Osteoblast (primary cell): Measurements from ENCODE around the gene ZKSCAN4. TPM values are rescaled to one million over a fixed set of nuclear protein-coding genes. Genes with fewer than 3 reads are reported as not detected.

Experiments
- DNase-seq: peaks from one replicate; pipeline ENCODE4 v3.0.0; 2011; ENCODE audit warnings: low spot score, mixed read lengths; ENCODE audit not compliant: insufficient read length; ENCODE audit errors: missing footprints
- H2AFZ ChIP-seq: 2 replicates; pipeline ENCODE4 v1.6.0; 2011; ENCODE audit warnings: mild to moderate bottlenecking, low read length
- H3K27ac ChIP-seq: 2 replicates; pipeline ENCODE4 v1.5.1; 2011; ENCODE audit warnings: mild to moderate bottlenecking, low read depth, low read length, moderate library complexity
- H3K27me3 ChIP-seq: 2 replicates; pipeline ENCODE4 v1.6.0; 2012; ENCODE audit warnings: mild to moderate bottlenecking, control low read depth, inconsistent platforms, low read length, moderate library complexity; ENCODE audit not compliant: insufficient read depth
- H3K36me3 ChIP-seq: 2 replicates; pipeline ENCODE4 v1.5.1; 2011; ENCODE audit warnings: mild to moderate bottlenecking, low read length, control low read depth, moderate library complexity; ENCODE audit not compliant: insufficient read depth
- H3K4me1 ChIP-seq: 2 replicates; pipeline ENCODE4 v1.5.1; 2011; ENCODE audit warnings: mild to moderate bottlenecking, low read length, control low read depth, moderate library complexity; ENCODE audit not compliant: insufficient read depth
- H3K4me2 ChIP-seq: 2 replicates; pipeline ENCODE4 v1.6.0; 2011; ENCODE audit warnings: mild to moderate bottlenecking, low read length; ENCODE audit not compliant: insufficient read depth
- H3K4me3 ChIP-seq: fragments of 200-600 bp; sonication (generic); 3 replicates; pipeline ENCODE4 v1.5.1; 2012; ENCODE audit warnings: mild to moderate bottlenecking, low read length, inconsistent platforms; ENCODE audit not compliant: insufficient read depth
- H3K79me2 ChIP-seq: 2 replicates; pipeline ENCODE4 v1.6.0; 2012; ENCODE audit warnings: mild to moderate bottlenecking, low read length, control low read depth, inconsistent platforms; ENCODE audit not compliant: insufficient read depth
- H3K9me3 ChIP-seq: 2 replicates; pipeline ENCODE4 v1.5.1; 2011; ENCODE audit warnings: low read depth, low read length, control low read depth
- H4K20me1 ChIP-seq: 2 replicates; pipeline ENCODE4 v1.6.0; 2012; ENCODE audit warnings: mild to moderate bottlenecking, low read length, control low read depth; ENCODE audit not compliant: insufficient read depth
- total RNA-seq: library from RNA; depleted of rRNA; stranded (reverse); fragments of >200 nt; gene quantifications from 2 replicates; pipeline ENCODE4 v1.2.3, GENCODE V29; 2012
- TF ChIP-seq, protein P1 (sequence below): IDR thresholded peaks from 2 replicates; pipeline ENCODE4 v1.5.1; 2011; ENCODE audit warnings: mild to moderate bottlenecking, low read depth, low read length, moderate library complexity; ENCODE audit errors: extremely low read depth

ZKSCAN4 gene
- total RNA-seq, 1 donor = 6.5 TPM

DNA sequence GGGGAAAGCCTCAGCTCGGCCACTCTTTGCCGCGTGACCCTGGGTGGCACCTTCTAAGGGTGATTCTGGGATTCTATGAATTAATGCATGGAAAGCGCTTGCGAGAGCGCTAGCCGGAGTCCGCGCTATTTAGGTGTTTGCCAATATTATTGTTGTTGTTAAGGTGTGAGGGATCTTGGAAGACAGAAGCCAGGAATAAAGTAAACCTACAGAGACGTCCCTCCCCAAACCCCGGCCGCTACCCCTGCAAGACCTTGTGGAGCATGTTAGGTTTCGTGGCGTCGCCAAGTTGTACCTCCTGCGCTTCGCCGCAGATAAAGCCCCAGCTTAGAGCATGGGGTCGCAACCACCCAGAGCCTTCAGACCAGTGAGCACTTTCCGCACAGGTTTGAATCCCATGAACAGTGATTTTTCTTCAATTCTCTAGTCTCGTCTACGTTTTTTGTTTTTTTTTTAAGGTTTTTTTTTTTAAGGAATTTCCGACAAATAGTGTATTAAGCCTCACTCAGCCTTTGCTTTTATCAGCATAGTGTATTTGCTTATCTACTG lies 43.9 kb downstream of the ZKSCAN4 start:
- Histone ChIP-seq H3K79me2 (no peaks in the 10 kb centered on the region), H3K27ac (no peak overlapping the region), H3K4me2 (peak overlapping the region; percentile 88), H4K20me1 (no peaks in the 10 kb centered on the region), H2AFZ (peak overlapping the region; percentile 94), H3K27me3 (peaks cover 80% of the 10 kb centered on the region), H3K9me3 (no peaks in the 10 kb centered on the region), H3K36me3 (no peaks in the 10 kb centered on the region), H3K4me1 (peaks cover 17% of the 10 kb centered on the region), H3K4me3 (peak overlapping the region; percentile 73)
- no peak for DNase-seq
- TF ChIP-seq, protein P1, sequence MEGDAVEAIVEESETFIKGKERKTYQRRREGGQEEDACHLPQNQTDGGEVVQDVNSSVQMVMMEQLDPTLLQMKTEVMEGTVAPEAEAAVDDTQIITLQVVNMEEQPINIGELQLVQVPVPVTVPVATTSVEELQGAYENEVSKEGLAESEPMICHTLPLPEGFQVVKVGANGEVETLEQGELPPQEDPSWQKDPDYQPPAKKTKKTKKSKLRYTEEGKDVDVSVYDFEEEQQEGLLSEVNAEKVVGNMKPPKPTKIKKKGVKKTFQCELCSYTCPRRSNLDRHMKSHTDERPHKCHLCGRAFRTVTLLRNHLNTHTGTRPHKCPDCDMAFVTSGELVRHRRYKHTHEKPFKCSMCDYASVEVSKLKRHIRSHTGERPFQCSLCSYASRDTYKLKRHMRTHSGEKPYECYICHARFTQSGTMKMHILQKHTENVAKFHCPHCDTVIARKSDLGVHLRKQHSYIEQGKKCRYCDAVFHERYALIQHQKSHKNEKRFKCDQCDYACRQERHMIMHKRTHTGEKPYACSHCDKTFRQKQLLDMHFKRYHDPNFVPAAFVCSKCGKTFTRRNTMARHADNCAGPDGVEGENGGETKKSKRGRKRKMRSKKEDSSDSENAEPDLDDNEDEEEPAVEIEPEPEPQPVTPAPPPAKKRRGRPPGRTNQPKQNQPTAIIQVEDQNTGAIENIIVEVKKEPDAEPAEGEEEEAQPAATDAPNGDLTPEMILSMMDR = no peak

DNA sequence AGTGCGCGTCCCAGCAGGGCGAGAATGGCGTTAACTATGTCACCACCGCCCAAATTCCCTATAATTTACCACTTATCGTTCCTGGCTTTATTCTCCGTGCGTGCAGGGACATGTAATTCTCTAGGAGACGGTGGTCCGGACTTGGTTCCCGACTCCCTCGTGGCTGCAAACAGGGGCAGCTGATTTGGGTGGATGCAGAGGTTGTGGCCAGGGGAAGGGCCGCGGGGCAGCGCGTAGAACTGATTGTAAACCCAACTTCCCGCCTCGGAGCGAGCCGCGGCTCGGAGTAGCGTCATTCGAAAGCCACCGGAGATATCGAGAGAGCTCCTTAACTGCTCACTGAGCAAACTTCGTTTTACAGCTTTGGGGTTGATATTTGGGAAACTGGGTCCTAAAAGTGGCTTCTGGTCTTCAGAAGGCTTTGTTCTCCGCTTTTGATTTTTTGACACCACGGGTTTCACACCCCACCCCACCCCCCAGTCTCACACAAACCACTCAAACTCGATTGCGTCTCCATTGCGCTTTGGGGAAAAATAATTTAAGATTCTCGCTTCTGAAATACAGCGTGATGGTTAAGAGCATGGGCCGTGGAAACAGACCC lies 44.5 kb downstream of the ZKSCAN4 start:
- no peaks in the 10 kb centered on the region for H3K79me2 ChIP-seq
- no peaks in the 10 kb centered on the region for H4K20me1 ChIP-seq
- peaks cover 17% of the 10 kb centered on the region for H3K4me1 ChIP-seq
- H3K27ac ChIP-seq = no peak overlapping the region
- peak overlapping the region; percentile 88 for H3K4me2 ChIP-seq
- no peaks in the 10 kb centered on the region for H3K36me3 ChIP-seq
- no peak for DNase-seq
- H3K4me3 ChIP-seq = peak overlapping the region; percentile 73
- H3K27me3 ChIP-seq = peaks cover 80% of the 10 kb centered on the region
- H3K9me3 ChIP-seq = no peaks in the 10 kb centered on the region
- TF ChIP-seq, protein P1 = no peak
- H2AFZ ChIP-seq = peak overlapping the region; percentile 94

DNA sequence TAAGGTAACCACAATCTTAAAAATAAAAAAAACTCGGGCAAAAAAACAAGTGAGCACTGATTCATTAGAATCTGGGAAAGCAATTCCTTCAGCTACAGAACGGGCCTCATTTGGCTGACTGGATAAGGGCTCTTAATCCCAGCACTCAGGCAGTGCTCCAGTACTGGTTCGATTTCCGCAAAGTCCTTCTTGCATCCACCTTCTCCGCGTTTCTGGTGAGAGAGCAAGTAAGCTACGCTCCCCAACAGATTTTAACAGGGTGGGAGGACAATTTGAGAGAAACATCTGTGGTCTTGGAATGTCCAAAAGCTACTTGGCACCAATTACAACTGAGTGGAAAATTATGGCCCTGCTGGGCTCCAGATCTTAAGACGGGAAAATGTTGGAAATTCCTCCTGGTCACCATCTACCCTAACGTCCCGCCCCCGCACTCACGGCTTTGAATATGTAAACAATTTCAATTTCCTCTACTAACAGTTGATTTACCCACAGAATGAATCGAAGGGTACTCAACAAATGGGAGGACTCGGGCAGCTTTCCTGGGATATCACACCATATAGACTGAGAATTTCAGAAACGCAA lies 45.0 kb downstream of the ZKSCAN4 start:
- peak overlapping the region; percentile 94 for H2AFZ ChIP-seq
- peaks cover 74% of the 10 kb centered on the region for H3K27me3 ChIP-seq
- H3K36me3 ChIP-seq = no peaks in the 10 kb centered on the region
- H3K4me3 ChIP-seq = peak overlapping the region; percentile 73
- H4K20me1 ChIP-seq = no peaks in the 10 kb centered on the region
- no peaks in the 10 kb centered on the region for H3K9me3 ChIP-seq
- no peaks in the 10 kb centered on the region for H3K79me2 ChIP-seq
- no peak for DNase-seq
- H3K4me1 ChIP-seq = peaks cover 14% of the 10 kb centered on the region
- TF ChIP-seq, protein P1 = no peak
- H3K27ac ChIP-seq = no peak overlapping the region
- peak overlapping the region; percentile 88 for H3K4me2 ChIP-seq

DNA sequence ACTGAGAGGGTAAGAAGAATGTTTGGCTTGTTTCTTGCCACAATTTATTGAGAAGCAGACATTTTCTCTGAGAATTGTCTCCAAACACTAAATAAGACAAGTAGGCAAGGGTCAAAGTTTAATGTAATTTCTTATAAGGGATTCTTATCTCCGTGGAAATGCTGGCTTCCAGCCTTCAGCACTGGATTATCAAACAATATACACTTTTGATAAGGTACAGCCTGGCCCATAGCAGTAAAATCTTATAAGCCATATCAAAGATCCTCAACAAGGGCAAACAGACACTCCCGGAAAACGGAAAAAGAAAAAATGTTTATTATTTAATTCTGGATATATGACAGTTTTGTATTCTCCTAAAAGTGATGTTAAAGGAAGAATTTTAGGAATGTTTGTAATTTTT lies 45.5 kb downstream of the ZKSCAN4 start:
- Histone ChIP-seq H3K27ac (no peak overlapping the region), H3K36me3 (no peaks in the 10 kb centered on the region), H3K9me3 (no peaks in the 10 kb centered on the region), H3K4me3 (no peak overlapping the region), H3K4me1 (peaks cover 12% of the 10 kb centered on the region), H3K79me2 (no peaks in the 10 kb centered on the region), H2AFZ (no peak overlapping the region), H3K27me3 (peaks cover 69% of the 10 kb centered on the region), H4K20me1 (no peaks in the 10 kb centered on the region), H3K4me2 (no peak overlapping the region)
- no peak for DNase-seq
- TF ChIP-seq, protein P1 = no peak
